HG02610 (cell line): ENCODE measurements around the gene MSS51.
"Not testable (repeated sequence)": the region's sequence is repeated elsewhere in the genome, so short reads cannot be mapped to it uniquely, and the experiment has no call there.

Experiments used
- ATAC-seq: cut with Tn5 transposase; IDR thresholded peaks from one replicate; pipeline ENCODE4 v1.9.1; 2021; ENCODE audit warnings: mild to moderate bottlenecking, moderate library complexity; ENCODE audit not compliant: unreplicated experiment

Gene MSS51

DNA sequence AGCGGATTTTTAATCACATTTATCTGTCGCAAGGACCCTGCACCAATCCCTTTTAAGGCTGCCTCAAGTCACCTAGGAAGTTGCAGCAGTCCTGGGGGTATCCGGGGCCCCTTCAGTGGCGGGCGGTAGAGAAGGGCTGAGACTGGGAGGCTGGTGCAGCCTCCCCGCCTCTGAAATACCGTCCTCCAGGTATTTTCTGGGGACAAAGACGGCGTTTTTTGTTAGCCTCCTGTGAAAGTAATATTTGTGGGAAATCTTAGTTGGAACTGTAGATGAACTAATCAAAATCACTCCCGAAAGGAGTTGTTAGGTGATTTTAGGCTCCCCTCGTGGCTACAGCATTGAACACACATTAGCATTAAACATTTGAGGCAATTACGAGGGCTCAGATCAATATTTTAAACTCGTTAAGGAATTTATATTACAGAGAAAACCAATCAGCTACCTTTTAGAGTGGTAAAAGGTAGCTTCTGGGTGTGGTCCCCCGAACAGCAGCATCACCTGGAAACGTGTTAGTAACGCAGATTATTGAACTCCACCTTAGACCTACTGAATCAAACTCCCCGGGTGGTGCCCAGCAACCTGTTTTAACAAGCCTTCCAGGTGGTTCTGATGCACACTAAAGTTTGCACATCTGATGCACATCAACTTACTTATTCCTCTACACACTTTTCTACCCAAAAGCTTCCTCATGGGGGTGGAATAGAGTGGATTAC is 19.0 kb downstream of the MSS51 start:
- peak; percentile 26 for ATAC-seq

DNA sequence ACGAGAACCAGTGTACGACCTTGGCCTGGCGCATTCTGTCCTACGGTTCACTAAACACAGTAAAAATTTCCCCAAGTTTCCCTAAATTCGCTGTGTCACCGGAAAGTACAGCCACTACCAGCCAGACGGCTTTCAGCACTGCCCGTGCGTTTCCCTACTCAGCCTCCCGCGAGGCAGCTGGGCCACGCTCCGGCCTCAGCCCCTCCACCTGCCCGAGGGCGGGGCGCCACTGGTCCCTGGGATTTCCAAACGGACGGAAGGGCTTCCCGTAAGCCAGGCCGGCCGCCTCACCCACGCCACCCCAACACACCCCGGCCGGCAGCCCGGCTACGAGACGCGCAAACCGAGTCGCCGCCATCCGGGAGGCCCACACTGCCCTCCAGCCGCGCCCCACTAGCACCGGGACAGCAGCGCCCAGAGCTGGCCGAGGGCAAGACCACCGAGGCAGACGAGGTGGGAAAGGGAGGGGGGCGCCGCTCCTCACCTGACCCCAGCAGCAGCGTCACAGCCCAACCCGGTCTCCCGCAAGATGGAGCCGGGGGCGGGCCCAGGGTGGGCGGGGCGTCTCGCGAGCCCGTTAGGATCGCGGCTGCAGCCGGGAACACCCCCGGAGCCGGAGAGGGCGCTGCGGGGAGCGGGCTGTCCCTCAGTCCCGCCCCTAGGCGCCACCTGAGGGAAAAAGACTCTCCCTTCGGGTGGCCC is 19.7 kb downstream of the MSS51 start, which contains the start of gene ANXA7:
ANXA7 (minus strand) TSS at position 531 of the 702 bp plus-strand sequence. CDS start 13,202 bp downstream, outside the sequence.
- peak; percentile 90 for ATAC-seq

DNA sequence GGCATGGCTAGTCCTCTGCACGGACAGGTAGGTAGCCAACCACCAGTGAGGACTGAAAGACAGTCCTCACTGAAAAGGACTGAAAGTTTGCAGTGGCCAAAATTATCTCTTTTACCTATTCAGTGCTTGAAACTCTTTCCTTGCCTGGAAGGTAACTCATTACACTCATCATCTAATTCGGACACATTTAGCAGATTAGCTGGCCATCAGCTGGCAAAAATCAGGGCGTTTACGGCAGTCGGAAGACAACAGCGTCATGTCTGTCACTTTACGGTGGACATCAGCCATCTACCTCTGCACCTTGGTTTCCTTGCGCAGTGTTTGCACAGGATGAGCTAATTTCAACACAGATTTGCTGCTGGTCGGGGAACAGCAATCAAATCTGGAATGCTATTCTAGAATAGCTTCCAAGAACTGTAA is 20.2 kb downstream of the MSS51 start:
- ATAC-seq: peak; percentile 11

DNA sequence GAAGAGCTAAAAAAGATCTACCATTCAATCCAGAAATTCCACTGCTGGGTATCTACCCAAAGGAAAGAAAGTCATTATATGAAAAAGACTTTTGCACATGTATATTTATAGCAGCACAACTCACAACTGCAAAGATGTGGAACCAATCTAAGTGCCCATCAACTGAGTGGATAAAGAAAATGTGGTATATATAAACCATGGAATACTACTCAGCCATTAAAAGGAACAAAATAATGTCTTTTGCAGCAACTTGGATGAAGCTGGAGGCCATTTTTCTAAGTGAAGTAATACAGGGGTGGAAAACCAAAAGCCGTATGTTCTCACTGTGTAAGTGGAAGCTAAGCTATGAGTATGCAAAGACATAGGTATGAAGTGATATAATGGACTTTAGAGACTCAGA is 22.5 kb downstream of the MSS51 start:
- no peak for ATAC-seq

DNA sequence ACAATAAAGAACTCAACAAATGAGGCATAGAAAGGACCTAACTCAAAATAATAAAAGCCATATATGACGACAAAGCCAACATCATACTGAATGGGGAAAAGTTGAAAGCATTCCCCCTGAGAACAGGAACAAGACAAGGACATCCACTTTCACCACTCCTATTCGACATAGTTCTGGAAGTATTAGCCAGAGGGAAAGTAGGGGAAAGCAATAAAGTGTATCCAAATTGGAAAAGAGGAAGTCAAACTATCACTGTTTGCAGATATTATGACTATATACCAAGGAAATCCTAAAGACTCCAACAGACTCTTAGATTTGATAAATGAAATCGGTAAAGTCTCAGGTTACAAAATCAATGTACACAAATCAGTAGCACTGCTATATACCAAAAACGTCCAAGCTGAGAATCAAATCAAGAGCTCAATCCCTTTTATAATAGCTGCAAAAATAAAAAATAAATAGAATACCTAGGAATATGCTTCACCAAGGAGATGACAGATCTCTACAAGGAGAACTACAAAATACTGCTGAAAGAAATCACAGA is 24.3 kb downstream of the MSS51 start:
- no peak for ATAC-seq

DNA sequence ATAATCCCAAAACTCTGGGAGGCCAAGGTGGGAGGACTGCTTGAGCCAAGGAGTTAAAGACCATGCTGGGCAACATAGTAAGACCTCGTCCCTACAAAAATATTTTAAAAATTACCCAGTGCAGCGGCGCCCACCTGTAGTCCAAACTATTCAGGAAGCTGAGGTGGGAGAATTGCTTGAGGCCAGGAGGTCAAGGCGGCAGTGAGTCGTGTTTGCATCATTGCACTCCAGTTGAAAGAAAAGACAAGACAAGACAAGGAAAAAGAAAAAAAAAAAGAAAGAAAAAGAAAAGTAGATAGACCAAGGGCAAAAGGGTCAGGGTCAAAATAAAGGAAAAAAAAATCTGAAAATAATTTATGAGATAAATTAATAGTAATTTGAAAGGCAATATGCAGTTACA is 25.3 kb downstream of the MSS51 start:
- no peak for ATAC-seq

DNA sequence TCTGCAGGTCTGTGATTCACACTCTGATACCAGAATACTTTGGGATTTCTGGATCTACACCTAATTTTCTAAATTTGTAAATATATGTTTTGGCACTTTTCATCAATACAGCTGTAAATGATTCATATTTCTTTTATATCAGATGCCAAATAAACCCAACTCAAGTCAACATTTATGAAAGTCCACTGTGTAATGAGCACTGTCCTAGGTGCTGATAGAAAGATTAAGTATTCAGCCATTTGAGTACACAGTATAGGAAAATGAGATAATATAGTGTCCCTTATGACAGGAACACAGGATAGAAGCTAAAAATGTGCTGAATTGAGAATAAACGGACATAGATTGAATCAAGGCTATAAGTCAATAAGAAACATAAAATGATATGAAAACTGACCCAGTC is 25.9 kb downstream of the MSS51 start:
- ATAC-seq: no peak

DNA sequence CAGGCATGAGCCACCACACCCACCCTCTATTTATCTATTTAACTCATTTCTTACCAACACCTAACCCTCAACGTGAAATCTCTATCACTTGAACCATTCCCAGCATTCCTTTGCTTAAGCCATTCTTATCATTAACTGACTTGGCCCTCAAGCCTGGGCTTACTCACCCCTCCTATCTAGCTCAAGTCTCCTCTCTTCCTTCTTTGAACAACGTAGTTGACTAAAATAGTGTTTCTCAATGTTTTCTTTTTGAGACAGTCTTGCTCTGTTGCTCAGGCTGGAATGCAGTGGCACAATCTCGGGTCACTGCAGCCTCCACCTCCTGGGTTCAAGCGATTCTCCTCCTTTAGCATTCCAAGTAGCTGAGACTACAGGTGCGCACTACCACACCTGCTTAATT is 26.5 kb downstream of the MSS51 start:
- no peak for ATAC-seq

DNA sequence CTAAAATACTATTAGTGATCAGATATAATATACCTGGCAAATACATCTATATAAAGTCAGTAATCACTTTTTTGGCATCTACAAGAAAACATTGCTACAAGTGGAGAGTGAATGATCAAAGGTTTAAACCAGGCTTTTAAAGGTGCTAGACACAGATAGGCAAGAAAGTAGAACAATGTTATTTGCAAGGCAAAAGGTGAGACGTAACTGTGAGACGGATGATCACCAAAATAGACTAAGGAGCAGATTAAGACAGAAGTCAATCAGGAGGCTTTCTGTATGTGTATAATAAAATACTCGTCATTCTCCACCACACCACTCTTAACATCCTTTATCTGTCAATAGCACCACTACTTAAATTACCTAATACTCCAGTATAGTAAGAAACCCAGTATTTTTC is 27.8 kb downstream of the MSS51 start:
- ATAC-seq: no peak

DNA sequence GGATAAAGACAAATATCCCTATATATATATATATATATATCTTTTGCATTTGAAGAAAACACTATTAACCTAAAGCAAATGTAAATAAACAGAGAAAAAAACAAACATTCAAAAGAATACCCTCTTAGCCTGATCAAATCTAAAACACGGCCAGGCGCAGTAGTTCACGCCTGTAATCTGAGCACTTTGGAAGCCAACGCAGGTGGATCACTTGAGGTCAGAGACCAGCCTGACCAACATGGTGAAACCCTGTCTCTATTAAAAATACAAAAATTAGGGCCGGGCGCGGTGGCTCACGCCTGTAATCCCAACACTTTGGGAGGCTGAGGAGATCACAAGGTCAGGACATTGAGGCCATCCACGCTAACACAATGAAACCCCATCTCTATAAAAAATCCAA is 28.7 kb downstream of the MSS51 start:
- ATAC-seq: no peak

DNA sequence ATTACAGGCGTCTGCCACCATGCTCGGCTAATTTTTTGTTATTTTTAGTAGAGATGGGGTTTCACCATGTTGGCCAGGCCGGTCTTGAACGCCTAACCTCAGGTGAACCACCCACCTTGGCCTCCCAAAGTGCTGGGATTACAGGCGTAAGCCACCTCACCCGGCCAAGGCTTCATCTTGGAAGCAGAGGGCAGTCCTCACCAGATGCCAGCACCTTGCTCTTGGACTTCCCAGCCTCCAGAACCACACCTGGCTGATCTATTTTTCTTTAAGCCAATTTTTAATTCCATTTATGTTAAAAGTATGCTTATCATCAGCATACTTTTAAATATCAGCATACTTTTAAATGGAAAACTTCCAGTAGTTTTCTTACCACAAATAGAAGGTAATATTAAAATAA is 31.7 kb downstream of the MSS51 start:
- ATAC-seq: no peak

DNA sequence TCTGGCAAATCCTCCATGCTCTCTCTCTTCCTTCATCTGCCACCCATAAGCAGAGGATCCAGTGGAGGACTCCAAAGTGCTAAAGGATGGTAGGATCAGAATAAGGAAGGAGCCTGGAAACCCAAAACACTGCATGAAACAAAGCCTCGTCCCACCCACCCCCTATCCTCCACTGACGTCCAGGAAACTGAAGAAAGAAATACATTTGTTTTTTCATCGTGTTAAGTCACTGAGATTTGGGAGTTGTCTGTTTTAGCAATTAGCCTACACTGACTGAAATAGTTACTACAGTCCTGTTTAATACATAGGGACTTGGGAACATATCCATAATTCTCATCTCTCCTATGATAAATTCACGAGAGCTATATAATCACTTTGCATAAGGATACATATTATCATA is 34.3 kb downstream of the MSS51 start:
- no peak for ATAC-seq

DNA sequence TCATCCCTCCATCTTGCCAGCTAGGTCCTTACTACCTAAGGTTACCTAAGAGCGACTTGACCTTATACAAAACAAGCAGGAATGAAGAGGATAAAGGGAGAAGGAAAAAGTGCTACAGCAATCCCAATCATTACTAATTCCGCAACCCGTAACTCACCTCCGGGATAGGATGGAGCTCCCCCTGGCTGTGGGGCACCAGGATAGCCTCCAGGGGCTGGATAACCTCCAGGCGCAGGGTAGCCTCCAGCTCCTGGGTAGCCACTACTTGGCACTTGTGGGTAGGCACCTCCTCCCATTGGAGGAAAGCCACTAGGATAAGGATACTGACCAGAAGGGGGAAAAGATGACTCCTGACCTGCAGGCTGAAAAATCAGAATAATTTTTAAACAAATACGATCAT is 35.3 kb downstream of the MSS51 start:
- ATAC-seq: no peak

DNA sequence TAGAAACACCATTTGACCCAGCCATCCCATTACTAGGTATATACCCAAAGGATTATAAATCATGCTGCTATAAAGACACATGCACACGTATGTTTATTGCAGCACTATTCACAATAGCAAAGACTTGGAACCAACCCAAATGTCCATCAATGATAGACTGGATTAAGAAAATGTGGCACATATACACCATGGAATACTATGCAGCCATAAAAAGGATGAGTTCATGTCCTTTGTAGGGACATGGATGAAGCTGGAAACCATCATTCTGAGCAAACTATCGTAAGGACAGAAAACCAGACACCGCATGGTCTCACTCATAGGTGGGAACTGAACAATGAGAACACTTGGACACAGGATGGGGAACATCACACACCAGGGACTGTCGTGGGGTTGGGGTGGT is 39.0 kb downstream of the MSS51 start:
- ATAC-seq: not testable (repeated sequence)

DNA sequence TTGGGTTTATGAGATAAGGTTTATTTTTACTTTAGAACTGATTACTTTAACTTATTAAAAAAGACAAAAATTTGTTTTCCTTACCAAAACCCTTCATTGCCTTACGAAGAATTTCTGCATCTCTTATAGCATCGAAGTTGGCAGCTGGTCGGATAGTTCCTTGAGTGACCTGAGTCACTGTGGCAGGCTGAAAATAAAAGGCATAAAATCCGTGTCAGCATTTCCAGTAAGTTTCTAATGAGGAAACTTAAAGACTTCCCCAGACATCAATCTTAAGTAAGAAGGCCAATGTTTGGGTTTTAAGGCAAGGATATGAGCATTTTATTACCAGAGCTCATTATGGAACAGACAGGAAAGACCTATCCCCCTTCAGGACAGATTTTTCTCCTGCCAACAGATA is 45.1 kb downstream of the MSS51 start:
- ATAC-seq: no peak

DNA sequence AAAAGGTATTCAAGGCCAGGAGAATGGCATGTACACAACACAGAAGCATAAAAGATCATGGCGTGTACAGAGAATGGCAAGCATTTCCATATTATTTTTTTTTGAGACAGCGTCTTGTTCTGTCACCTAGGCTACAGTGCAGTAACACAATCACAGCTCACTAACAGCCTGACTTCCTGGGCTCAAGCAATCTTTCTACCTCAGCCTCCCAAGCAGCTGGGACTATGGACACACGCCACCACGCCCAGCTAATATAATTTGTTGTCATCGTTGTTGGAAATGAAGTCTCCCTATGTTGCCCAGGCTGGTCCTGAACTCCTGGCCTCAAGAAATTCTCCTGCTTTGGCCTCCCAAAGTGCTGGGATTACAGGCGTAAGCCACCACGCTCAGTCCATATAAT is 46.8 kb downstream of the MSS51 start:
- ATAC-seq: no peak

DNA sequence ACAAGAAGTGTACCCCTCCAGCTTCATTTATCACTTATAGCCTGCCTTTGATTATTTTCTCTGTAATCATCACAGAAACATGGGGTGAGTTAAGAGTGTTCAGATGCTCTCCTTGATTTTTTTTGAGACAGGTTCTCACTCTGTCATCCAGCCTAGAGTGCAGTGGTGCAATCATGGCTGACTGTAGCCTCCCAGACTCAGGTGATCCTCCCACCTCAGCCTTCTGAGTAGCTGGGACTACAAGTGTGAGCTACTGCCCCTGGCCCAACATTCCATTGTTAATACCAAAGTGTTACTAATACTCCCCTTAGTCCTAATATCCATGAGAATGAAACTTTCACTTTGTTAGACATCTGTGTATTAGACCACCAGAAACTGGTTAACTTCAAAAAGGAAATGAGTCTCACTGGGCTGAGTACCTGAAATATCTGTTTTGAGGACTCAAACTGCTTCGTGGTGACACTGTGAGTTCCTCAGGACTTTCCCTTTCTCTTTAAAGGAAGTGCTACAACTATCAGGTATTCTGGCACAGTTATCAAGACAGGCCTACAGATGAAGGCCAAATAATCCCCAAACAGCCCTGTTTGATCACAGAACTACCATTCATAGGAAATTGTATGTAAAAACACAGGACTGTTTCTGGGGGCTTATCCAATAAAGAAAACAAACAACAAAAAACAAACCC is 54.2 kb downstream of the MSS51 start:
- ATAC-seq: peak; percentile 73

DNA sequence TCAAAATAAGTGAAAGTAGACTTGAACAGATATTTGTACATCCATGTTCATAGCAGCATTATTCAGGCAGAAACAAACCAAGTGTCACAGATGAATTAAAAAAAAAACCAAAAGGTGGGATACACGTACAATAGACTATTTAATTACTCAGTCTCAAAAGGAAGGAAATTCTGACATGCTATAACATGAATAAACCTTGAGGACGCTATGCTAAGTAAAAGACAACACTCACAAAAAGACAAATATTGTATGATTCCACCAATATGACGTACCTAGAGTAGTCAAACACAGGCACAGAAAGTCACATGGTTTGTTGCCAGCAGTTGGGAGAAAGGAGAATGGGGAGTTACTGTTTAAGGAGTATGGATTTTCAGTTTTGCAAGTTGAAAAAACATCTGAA is 56.7 kb downstream of the MSS51 start:
- ATAC-seq: no peak
